ENCODE results near the gene ADAMTSL4. TPM values are rescaled to one million over a fixed set of nuclear protein-coding genes. Genes with fewer than 3 reads are reported as not detected.

ADAMTSL4 gene
- total RNA-seq, 1 donor from 2014 or later = 64.6 TPM

GRCh38 chr1:150511551-150511950 is 37.7 kb upstream of the ADAMTSL4 start:
- Histone ChIP-seq H3K36me3 (peaks cover 0 to 14% of the 10 kb centered on the region in 2 donors), H3K9me3 (no peaks in the 10 kb centered on the region), H3K4me1 (peaks cover 54% of the 10 kb centered on the region), H3K4me3 (peak overlapping the region in 1 of 2 donors; percentile 7), H3K27ac (peak overlapping the region; percentile 91), H3K27me3 (no peaks in the 10 kb centered on the region)
- DNase-seq (ENCODE audit: extremely low spot score in 2 of 2) = no peak
- TF ChIP-seq POLR2AphosphoS5 (IDR thresholded peaks at IDR 0.05; ENCODE audit: insufficient read depth in 1 of 2, low read depth in 1 of 2) = no peak
- no peak for TF ChIP-seq POLR2A (IDR thresholded peaks at IDR 0.05)
- no peak for TF ChIP-seq CTCF (IDR thresholded peaks at IDR 0.05)
- intact Hi-C loops (cut with DNase I) = no loop called here

- Histone ChIP-seq H3K9me3 (no peaks in the 10 kb centered on the region), H3K4me3 (peak overlapping the region in 1 of 2 donors; percentile 7), H3K4me1 (peaks cover 54% of the 10 kb centered on the region), H3K27ac (peak overlapping the region; percentile 91), H3K36me3 (peaks cover 0 to 8% of the 10 kb centered on the region in 2 donors), H3K27me3 (no peaks in the 10 kb centered on the region)
- TF ChIP-seq CTCF (IDR thresholded peaks at IDR 0.05) (no peak), POLR2AphosphoS5 (IDR thresholded peaks at IDR 0.05; ENCODE audit: insufficient read depth in 1 of 2, low read depth in 1 of 2) (no peak), POLR2A (IDR thresholded peaks at IDR 0.05) (no peak)
- no peak for DNase-seq (ENCODE audit: extremely low spot score in 2 of 2)
- intact Hi-C loops (cut with DNase I) = no loop called here
Observed at GRCh38 chr1:150511985-150512660, 37.1 kb upstream of the ADAMTSL4 start.

GRCh38 chr1:150512846-150513245 is 36.4 kb upstream of the ADAMTSL4 start:
- Histone ChIP-seq H3K4me3 (no peak overlapping the region), H3K4me1 (peaks cover 48% of the 10 kb centered on the region), H3K27ac (peak overlapping the region; percentile 91), H3K9me3 (no peaks in the 10 kb centered on the region), H3K36me3 (peaks cover 0 to 6% of the 10 kb centered on the region in 2 donors), H3K27me3 (no peaks in the 10 kb centered on the region)
- DNase-seq (ENCODE audit: extremely low spot score in 2 of 2) = no peak
- intact Hi-C loops (cut with DNase I) = no loop called here
- TF ChIP-seq POLR2A (IDR thresholded peaks at IDR 0.05) = no peak
- no peak for TF ChIP-seq CTCF (IDR thresholded peaks at IDR 0.05)
- no peak for TF ChIP-seq POLR2AphosphoS5 (IDR thresholded peaks at IDR 0.05; ENCODE audit: insufficient read depth in 1 of 2, low read depth in 1 of 2)

- no peaks in the 10 kb centered on the region for H3K9me3 ChIP-seq
- peaks cover 42% of the 10 kb centered on the region for H3K4me1 ChIP-seq
- H3K27me3 ChIP-seq = no peaks in the 10 kb centered on the region
- peak overlapping the region; percentile 91 for H3K27ac ChIP-seq
- peaks cover 0 to 6% of the 10 kb centered on the region in 2 donors for H3K36me3 ChIP-seq
- no peak overlapping the region for H3K4me3 ChIP-seq
- TF ChIP-seq CTCF (IDR thresholded peaks at IDR 0.05) = no peak
- no peak for TF ChIP-seq POLR2A (IDR thresholded peaks at IDR 0.05)
- TF ChIP-seq POLR2AphosphoS5 (IDR thresholded peaks at IDR 0.05; ENCODE audit: insufficient read depth in 1 of 2, low read depth in 1 of 2) = no peak
- intact Hi-C loops (cut with DNase I) = no loop called here
- DNase-seq (ENCODE audit: extremely low spot score in 2 of 2) = no peak
Observed at GRCh38 chr1:150513351-150513791, 35.8 kb upstream of the ADAMTSL4 start.

- peaks cover 0 to 6% of the 10 kb centered on the region in 2 donors for H3K36me3 ChIP-seq
- peak overlapping the region; percentile 91 for H3K27ac ChIP-seq
- H3K27me3 ChIP-seq = no peaks in the 10 kb centered on the region
- H3K4me3 ChIP-seq = no peak overlapping the region
- TF ChIP-seq POLR2AphosphoS5 (IDR thresholded peaks at IDR 0.05; ENCODE audit: insufficient read depth in 1 of 2, low read depth in 1 of 2) = no peak
- no peak for TF ChIP-seq CTCF (IDR thresholded peaks at IDR 0.05)
- TF ChIP-seq POLR2A (IDR thresholded peaks at IDR 0.05) = no peak
- intact Hi-C loops (cut with DNase I) = no loop called here
- peaks cover 33% of the 10 kb centered on the region for H3K4me1 ChIP-seq
- H3K9me3 ChIP-seq = no peaks in the 10 kb centered on the region
- no peak for DNase-seq (ENCODE audit: extremely low spot score in 2 of 2)
Observed at GRCh38 chr1:150514260-150514659, 34.9 kb upstream of the ADAMTSL4 start.

Measured in vagina (tissue), 2 donors.